Measurements from ENCODE around the gene USO1. TPM values are rescaled to one million over a fixed set of nuclear protein-coding genes. Genes with fewer than 3 reads are reported as not detected.

USO1 gene
- total and polyA plus RNA-seq, 2 of the 8 experiments (the other 6 are each of a cell fraction or from before 2014, with no cell fraction given), result 57.3 to 198 TPM

GRCh38 chr4:75736862-75737261 is 12.5 kb downstream of the USO1 start:
- Histone ChIP-seq H2AFZ (ENCODE audit: low read length) (no peak overlapping the region), H3K23ac (ENCODE audit: insufficient read length) (no peak overlapping the region), H2BK20ac (ENCODE audit: low read length) (no peak overlapping the region), H2BK12ac (ENCODE audit: low read depth, low read length) (no peak overlapping the region), H3K4ac (replicated peaks; ENCODE audit: insufficient read length, low read depth, low read length) (no peak overlapping the region), H3K23me2 (ENCODE audit: low read depth, low read length) (no peaks in the 10 kb centered on the region), H3K9me3 (ENCODE audit: insufficient read depth in 2 of 2, low read depth in 1 of 2, low read length in 1 of 2) (no peaks in the 10 kb centered on the region; a peak in 1 of 4 replicates), H4K8ac (ENCODE audit: extremely low read depth, insufficient read depth, low read length) (no peak overlapping the region), H3K14ac (ENCODE audit: insufficient read length) (no peak overlapping the region), H4K91ac (replicated peaks; ENCODE audit: insufficient read length, low read length) (no peak overlapping the region), H3K79me2 (ENCODE audit: control insufficient read depth in 1 of 2, insufficient read depth in 2 of 2, low read length in 2 of 2) (peaks cover 9 to 88% of the 10 kb centered on the region in 2 experiments; a peak in 3 of 4 replicates), H2BK15ac (ENCODE audit: low read length) (no peak overlapping the region), H2AK5ac (ENCODE audit: low read depth, low read length) (no peak overlapping the region), H2BK5ac (ENCODE audit: low read depth, low read length) (no peak overlapping the region), H3K56ac (replicated peaks; ENCODE audit: insufficient read length, low read depth, low read length) (no peak overlapping the region), H3K9ac (replicated peaks in 1 of 4; ENCODE audit: extremely low read depth in 1 of 4, low read depth in 3 of 4, low read length in 3 of 4) (no peak overlapping the region), H3K4me3 (ENCODE audit: extremely low read depth in 1 of 4, insufficient read depth in 2 of 4, low read depth in 3 of 4, low read length in 4 of 4) (no peak overlapping the region), H3K27me3 (replicated peaks in 1 of 4; ENCODE audit: control insufficient read depth in 3 of 4, extremely low read depth in 1 of 4, insufficient read depth in 3 of 4, low read length in 3 of 4) (no peaks in the 10 kb centered on the region), H4K5ac (ENCODE audit: insufficient read length, low read depth, low read length) (no peak overlapping the region), H3K18ac (ENCODE audit: extremely low read depth, low read length) (no peak overlapping the region), H3K36me3 (ENCODE audit: control insufficient read depth in 2 of 4, insufficient read depth in 4 of 4, low read length in 3 of 4) (peaks cover 0 to 11% (median 2%) of the 10 kb centered on the region in 4 experiments; a peak in 2 of 8 replicates), H3K4me2 (ENCODE audit: insufficient read depth in 1 of 2, low read depth in 2 of 2, low read length in 2 of 2) (no peak overlapping the region), H4K20me1 (replicated peaks in 1 of 2; ENCODE audit: control insufficient read depth in 1 of 2, insufficient read depth in 2 of 2, low read length in 2 of 2) (peaks cover 4 to 5% of the 10 kb centered on the region in 2 experiments), H2BK120ac (replicated peaks; ENCODE audit: low read depth, low read length) (no peak overlapping the region), H3K27ac (ENCODE audit: low read depth, low read length) (no peak overlapping the region), H3K79me1 (ENCODE audit: low read depth, low read length) (no peaks in the 10 kb centered on the region; the same call in 1 of the 2 replicates), H3K4me1 (replicated peaks in 1 of 4; ENCODE audit: control insufficient read depth in 3 of 4, insufficient read depth in 4 of 4, low read length in 3 of 4) (no peaks in the 10 kb centered on the region)
- 88% methylated on average over 2 of the region's 2 CpGs; no CpG with 5 or more reads in 1 of the 2 experiments for WGBS, 2 experiments (ENCODE audit: extremely low coverage in 1 of 2, insufficient coverage in 1 of 2, insufficient read length in 1 of 2, insufficient replicate concordance in 2 of 2, low coverage in 1 of 2, low lambda C conversion rate in 2 of 2, missing lambda C conversion rate in 1 of 2)
- DNase-seq (ENCODE audit: low read depth in 1 of 2, low spot score in 2 of 2) (no peak), FAIRE-seq (no peak)
- CTCF ChIA-PET (ENCODE audit: partially characterized antibody), result interaction anchor here (0.8 to 3.0 kb wide), 2 partner anchors 13 to 111 kb away, joined by 3 to 8 read pairs; partner anchors contain the start of gene USO1
- POLR2A ChIA-PET (ENCODE audit: partially characterized antibody), result interaction anchor here (2.6 kb wide), 1 partner anchor 13 kb away, joined by 16 read pairs; the partner anchor contains the start of gene USO1
- TF ChIP-seq TCF12 (IDR thresholded peaks at IDR 0.05; ENCODE audit: low read depth, low read length), result no peak
- TF ChIP-seq GTF2F1 (IDR thresholded peaks at IDR 0.05; ENCODE audit: borderline replicate concordance, low read depth, low read length), result no peak
- TF ChIP-seq CBX8 (IDR thresholded peaks at IDR 0.05; ENCODE audit: borderline replicate concordance, low read depth, low read length), result no peak
- no peak for TF ChIP-seq RAD21 (IDR thresholded peaks at IDR 0.05 in 1 of 2, conservative IDR thresholded peaks at IDR 0.05 in 1 of 2; ENCODE audit: low read depth in 2 of 2, low read length in 2 of 2)
